ENCODE results near the gene DAB2.

DNA sequence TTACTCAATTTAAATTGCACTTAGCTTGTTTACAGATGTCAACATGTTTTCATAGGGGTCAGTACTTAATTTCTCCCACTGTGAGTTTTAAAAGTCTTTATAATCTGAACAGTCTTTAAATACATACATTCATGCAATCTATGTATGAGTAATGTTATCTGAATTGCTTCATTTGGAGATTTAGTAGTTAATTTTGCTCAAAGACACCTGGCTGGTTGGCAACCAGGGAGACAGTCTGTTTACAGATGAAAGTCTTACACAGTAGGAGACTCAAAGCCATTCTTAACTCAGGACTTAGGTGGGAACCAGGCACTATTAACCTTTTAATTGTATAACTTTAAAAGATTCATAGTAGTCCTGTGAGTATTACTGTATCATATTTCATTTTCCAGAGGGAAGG, 29.3 kb downstream of the DAB2 start:
- TF ChIP-seq EZH2phosphoT487 (IDR thresholded peaks at IDR 0.05; ENCODE audit: insufficient read depth, low read depth) (no peak), EZH2 (IDR thresholded peaks at IDR 0.05; ENCODE audit: insufficient read depth, poor library complexity, severe bottlenecking) (no peak)
